DMS153 treated with DMSO at 0.1 percent for 48 hours (cell line): ENCODE results near the gene RBM39.
"Not testable (repeated sequence)": the region's sequence is repeated elsewhere in the genome, so short reads cannot be mapped to it uniquely, and the experiment has no call there.

Source experiments
- DNase-seq: peaks from one replicate; lab custom pipeline; 2025; ENCODE audit not compliant: unreplicated experiment; lab: John Stamatoyannopoulos, UW

RBM39 gene

DNA sequence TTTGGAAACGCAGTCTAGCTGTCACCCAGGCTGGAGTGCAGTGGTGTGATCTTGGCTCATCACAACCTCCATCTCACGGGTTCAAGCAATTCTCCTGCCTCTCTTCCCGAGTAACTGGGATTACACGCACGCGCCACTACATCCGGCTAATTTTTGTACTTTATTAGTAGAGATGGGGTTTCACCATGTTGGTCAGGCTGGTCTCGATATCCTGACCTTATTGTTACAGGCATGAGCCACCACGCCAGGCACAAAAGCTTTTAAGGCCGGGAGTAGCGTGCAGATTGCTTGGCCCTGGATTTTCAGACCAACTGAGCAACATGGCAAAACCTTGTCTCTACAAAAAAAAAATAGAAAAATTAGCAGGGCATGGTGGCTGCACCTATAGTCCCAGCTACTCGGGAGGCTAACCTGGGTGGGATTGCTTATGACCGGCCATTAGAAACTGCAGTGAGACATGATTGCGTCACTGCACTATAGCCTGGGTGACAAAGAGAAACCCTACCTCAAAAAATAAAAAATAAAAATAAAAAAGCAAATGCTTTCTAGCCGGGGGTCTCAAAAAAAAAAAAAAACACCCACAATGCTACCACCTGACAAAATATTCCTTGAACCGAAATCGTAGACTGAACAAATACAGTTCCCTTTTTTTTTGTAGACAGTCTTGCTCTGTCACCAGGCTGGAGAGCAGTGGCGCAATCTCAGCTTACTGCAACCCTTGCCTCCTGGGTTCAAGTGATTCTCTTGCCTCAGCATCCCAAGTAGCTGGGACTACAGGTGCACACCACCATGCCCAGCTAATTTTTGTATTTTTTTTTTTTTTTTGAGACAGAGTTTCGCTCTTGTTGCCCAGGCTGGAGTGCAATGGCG lies 15.0 kb downstream of the RBM39 start:
- no peak for DNase-seq

GRCh38 chr20:35724321-35725230 lies 17.5 kb downstream of the RBM39 start:
- DNase-seq = no peak

DNA sequence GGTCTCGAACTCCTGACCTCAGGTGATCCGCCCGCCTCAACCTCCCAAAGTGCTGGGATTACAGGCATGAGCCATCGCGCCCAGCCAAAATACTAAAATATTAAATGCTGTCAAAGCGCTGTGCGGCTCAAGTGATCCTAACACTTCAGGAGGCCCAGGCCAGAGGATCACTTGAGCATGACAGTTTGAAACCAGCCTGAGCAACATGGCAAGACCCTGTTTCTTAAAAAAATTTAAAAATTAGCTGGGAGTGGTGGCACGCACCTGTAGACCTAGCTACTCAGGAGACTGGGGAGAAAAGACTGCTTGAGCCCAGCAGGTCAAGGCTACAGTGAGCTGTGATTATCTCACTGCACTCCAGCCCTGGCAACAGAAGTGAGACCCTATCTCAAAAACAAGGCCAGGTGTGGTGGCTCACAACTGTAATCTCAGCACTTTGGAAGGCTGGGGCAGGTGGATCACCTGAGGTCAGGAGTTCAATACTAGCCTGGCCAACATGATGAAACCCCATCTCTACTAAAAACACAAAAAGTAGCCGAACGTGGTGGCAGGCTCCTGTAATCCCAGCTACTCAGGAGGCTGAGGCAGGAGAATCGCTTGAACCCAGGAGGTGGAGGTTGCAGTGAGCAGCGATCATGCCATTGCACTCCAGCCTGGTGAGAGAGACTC lies 18.3 kb downstream of the RBM39 start:
- not testable (repeated sequence) for DNase-seq

- DNase-seq = not testable (repeated sequence)
Measured at GRCh38 chr20:35723275-35723639, 18.8 kb downstream of the RBM39 start.

DNA sequence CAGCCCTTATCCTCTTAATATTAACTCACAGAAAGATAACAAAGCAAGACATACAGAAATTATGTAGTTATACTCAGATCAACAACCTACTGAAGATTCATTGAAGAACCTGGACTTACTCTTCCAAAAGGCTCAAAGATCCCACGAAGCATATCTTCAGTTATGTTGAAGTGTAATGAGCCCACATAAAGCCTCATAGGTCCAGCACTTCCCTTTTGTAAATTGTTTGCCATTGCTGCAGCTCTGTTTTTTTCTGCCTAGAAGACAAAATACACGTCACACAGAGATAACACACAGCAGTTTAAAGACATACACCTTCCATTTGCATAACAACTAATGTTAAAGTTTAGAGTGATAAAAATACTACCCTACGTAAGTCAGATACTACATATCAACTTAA lies 20.4 kb downstream of the RBM39 start:
- no peak for DNase-seq

DNA sequence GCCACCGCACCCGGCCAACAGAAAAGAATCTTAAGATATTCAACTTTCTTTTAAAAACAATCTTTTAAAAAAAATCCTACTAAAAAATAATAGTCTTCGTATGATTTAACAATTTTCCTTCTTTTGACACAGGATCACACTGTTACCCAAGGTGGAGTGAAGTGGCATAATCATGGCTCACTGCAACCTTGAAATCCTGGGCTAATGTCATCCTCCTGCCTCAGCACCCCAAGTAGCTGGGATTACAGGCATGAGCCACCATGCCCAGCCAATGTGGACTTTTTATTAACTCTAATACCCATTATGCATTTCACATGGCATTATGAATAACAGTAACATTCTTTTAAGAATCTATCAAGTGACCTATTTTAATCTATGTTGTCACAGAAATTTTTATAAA lies 20.8 kb downstream of the RBM39 start:
- DNase-seq = no peak

- DNase-seq = no peak
Measured at GRCh38 chr20:35720165-35721123, 21.6 kb downstream of the RBM39 start.

GRCh38 chr20:35719717-35720116 lies 22.3 kb downstream of the RBM39 start:
- no peak for DNase-seq

DNA sequence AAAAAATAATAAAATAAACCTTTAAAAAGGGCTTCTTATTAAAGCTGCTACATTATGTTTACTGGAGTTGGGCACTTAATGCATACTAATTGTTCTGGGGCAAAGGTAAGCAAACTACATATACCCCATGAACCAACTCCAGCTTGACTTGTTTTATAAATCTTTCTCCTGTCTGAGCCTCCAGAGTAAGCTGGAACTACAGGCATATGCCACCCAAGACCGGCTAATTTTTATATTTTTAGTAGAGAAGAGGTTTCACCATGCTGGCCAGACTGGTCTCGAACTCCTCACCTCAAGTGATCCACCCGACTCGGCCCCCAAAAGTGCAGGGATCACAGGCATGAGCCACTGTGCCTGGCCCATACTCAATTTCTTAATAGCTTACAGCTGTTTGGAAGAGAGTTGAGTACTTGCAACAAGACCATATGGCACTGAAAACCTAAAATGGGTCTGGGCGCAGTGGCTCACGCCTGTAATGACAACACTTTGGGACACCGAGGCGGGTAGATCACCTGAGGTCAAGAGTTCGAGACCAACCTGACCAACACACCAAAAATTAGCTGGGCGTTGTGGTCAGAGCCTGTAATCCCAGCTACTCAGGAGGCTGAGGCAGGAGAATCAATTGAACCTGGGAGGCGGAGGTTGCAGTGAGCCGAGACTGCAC lies 23.0 kb downstream of the RBM39 start:
- no peak for DNase-seq

GRCh38 chr20:35718321-35718720 lies 23.7 kb downstream of the RBM39 start:
- not testable (repeated sequence) for DNase-seq

DNA sequence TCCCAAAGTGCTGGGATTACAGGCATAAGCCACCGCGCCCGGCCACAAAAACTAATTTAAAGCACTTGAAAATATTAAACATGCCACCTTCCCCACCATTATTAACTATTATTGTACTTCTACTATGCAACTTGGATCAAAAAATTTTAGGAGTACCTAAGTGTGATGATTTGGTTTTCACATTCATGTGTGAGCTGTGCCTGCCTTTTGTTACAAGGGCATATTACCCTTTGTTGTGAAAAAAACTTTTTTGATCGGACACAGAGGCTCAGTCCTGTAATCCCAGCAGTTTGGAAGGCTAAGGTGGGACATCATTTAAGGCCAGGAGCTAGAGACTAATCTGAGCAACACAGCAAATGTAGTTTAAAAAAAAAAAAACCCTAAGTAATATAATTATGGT lies 25.7 kb downstream of the RBM39 start:
- no peak for DNase-seq

- DNase-seq = no peak
Measured at GRCh38 chr20:35715652-35716051, 26.4 kb downstream of the RBM39 start.

GRCh38 chr20:35714127-35714526 lies 27.9 kb downstream of the RBM39 start:
- no peak for DNase-seq

DNA sequence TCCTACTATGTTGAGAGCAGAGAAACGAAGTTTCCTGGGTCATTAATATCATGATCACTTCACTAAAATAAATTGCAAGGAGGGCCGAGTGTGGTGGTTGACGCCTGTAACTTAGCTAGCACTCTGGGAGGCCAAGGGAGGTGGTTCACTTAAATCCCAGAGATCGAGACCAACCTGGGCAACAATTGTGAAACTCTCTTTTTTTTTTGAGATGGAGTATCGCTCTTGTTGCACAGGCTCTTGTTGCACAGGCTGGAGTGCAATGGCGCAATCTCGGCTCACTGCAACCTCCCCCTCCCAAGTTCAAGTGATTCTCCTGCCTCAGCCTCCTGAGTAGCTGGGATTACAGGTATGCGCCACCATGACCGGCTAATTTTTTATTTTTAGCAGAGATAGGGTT lies 28.9 kb downstream of the RBM39 start:
- not testable (repeated sequence) for DNase-seq

DNA sequence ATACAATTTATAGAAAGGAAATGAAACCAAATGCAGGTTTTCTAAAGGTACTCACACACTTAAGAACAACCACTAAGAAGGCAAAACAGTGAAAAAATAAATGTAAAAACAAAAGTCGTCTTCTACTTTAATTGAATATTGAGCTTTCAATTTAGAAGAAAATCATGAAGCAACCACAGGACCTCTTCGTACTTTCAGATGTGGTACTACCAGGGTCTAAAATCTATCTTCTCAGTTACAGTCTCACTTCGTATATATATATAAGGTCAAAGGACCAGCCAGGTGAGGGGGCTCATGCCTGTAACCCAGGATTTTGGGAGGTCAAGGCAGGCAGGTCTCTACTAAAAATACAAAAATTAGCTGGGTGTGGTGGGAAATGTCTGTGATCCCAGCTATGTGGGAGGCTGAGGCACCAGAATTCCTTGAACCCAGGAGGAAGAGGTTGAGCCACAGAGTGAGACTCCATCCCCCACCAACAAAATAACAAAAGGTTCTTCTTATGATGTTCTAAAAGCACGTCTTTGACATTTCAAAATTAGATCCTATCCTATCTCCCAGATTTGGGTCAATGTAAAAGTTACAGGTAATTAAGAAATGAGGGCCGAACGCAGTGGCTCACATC lies 30.4 kb downstream of the RBM39 start:
- no peak for DNase-seq

GRCh38 chr20:35710884-35711587 lies 31.0 kb downstream of the RBM39 start:
- DNase-seq = no peak

DNA sequence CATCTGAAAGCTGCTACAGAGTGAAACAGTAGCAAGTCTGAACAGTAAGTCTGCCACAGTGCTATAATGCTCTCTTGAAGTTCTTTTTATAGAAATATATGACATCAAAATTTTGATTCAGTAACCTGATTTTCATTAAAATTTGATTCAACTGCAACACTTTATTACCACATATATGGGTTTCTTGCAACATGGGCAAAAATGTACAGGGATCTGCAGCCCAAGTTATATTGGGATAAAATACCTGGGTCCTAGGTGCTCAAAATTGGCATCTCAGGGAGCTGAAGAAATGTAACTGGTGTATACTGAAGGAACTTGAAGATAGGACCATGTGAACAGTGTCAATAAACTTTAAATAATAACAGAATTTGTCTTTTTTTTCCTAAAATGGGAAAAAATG lies 32.0 kb downstream of the RBM39 start:
- no peak for DNase-seq

DNA sequence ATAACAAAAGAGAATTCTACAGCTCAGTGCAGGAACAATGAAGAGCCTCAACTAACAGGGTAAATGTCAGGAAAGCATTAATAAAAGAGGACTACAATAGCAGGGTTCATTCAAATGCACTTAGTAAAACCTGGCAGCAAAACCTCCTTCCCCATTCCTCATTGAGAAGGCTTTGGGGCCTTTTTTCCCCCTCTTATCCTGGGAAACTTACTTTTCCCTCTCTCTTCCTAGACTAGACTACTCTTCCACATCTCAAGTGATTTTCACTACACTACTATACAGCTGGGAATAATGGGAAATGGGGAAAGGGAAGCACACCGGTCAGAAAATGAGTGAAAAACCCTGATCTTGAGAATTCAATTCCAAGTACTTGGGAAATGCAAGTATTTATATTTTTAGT lies 32.8 kb downstream of the RBM39 start:
- DNase-seq = no peak

DNA sequence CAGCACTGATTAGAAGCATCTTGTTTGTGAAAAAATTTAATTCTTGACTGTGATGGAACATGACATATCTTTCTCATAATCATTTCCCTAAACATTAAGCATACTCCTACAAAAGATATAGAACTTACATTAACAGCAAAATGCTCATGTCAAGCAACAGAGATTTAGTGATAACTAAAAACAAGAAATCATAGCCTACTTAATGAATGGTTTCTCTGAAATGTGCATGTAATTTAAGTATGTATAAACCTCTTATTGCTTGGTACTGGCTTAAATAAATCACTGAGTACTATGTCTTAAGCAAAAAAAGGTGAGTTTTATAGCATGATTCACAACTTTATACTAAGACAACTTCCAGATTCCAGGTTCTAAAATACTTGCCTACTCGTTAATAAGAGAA lies 33.6 kb downstream of the RBM39 start:
- DNase-seq = no peak
